Lower lobe of right lung (tissue), 2 donors: Measurements from ENCODE around the gene DPP6. TPM values are rescaled to one million over a fixed set of nuclear protein-coding genes. Genes with fewer than 3 reads are reported as not detected.

ENCODE experiments used
- ATAC-seq, 2 donors: fragments of 200-7000 bp; cut with Tn5 transposase; one replicate each; pipeline ENCODE4 v1.9.1; 2020 to 2022; ENCODE audit warnings: mild to moderate bottlenecking in 2 of 2, moderate library complexity in 2 of 2
- DNase-seq: peaks from one replicate; pipeline ENCODE4 v3.0.0-alpha.2; 2020
- H3K27ac ChIP-seq: fragments of 200-600 bp; one replicate; pipeline ENCODE4 v1.8.0; 2022
- H3K27me3 ChIP-seq: fragments of 200-600 bp; one replicate; pipeline ENCODE4 v1.8.0; 2022; ENCODE audit warnings: low read depth
- H3K36me3 ChIP-seq: fragments of 200-600 bp; one replicate; pipeline ENCODE4 v1.8.0; 2022; ENCODE audit warnings: mild to moderate bottlenecking
- H3K4me1 ChIP-seq: fragments of 200-600 bp; one replicate; pipeline ENCODE4 v1.8.0; 2022
- H3K4me3 ChIP-seq: fragments of 200-600 bp; one replicate; pipeline ENCODE4 v1.8.0; 2022; ENCODE audit warnings: mild to moderate bottlenecking
- H3K9me3 ChIP-seq: fragments of 200-600 bp; one replicate; pipeline ENCODE4 v1.8.0; 2022
- CTCF ChIP-seq: fragments of 200-600 bp; IDR thresholded peaks from one replicate; pipeline ENCODE4 v1.8.0; 2022; ENCODE audit warnings: antibody characterized with exemption, mild to moderate bottlenecking
- intact Hi-C: fragments of 100-400 bp; cut with DNase I; formaldehyde crosslinking; loops from one replicate; pipeline ENCODE4 v1.11.0; 2022
- total RNA-seq: library from RNA; stranded (reverse); fragmentation: NEBNext Ultra II Directional; extraction: Animal tissue kit (Norgen Biotek cat#: 25700); gene quantifications from one replicate; pipeline ENCODE4 v1.2.1, GENCODE V29; 2021
- donor health status: DM: no; HTN: yes; CAD: no; lungs with severe emphysema.

DPP6 gene
- total RNA-seq, 1 donor from 2014 or later: 0.71 TPM

GRCh38 chr7:154584352-154585252 is 532.4 kb downstream of the DPP6 start:
- no peak overlapping the region for H3K27ac ChIP-seq
- intact Hi-C loops: no loop called here
- no peaks in the 10 kb centered on the region for H3K4me1 ChIP-seq
- ATAC-seq: peak; percentile 33 to 37
- no peak for DNase-seq
- H3K27me3 ChIP-seq: no peaks in the 10 kb centered on the region
- H3K9me3 ChIP-seq: no peaks in the 10 kb centered on the region
- TF ChIP-seq CTCF: peak; percentile 45
- H3K36me3 ChIP-seq: no peaks in the 10 kb centered on the region
- no peak overlapping the region for H3K4me3 ChIP-seq

- intact Hi-C loops: no loop called here
- no peaks in the 10 kb centered on the region for H3K27me3 ChIP-seq
- H3K36me3 ChIP-seq: no peaks in the 10 kb centered on the region
- no peak overlapping the region for H3K27ac ChIP-seq
- H3K4me1 ChIP-seq: no peaks in the 10 kb centered on the region
- DNase-seq: no peak
- no peak overlapping the region for H3K4me3 ChIP-seq
- no peak for ATAC-seq
- H3K9me3 ChIP-seq: no peaks in the 10 kb centered on the region
- no peak for TF ChIP-seq CTCF
These were observed 535.6 kb downstream of the DPP6 start for GRCh38 chr7:154587792-154588191.

GRCh38 chr7:154591544-154591943 is 539.3 kb downstream of the DPP6 start:
- ATAC-seq (peak in 1 of 2 donors; percentile 48), DNase-seq (no peak)
- Histone ChIP-seq H3K36me3 (no peaks in the 10 kb centered on the region), H3K4me1 (no peaks in the 10 kb centered on the region), H3K4me3 (no peak overlapping the region), H3K27me3 (no peaks in the 10 kb centered on the region), H3K9me3 (no peaks in the 10 kb centered on the region), H3K27ac (no peak overlapping the region)
- no peak for TF ChIP-seq CTCF
- intact Hi-C loops: no loop called here

GRCh38 chr7:154592388-154592787 is 540.2 kb downstream of the DPP6 start:
- Histone ChIP-seq H3K27ac (no peak overlapping the region), H3K27me3 (no peaks in the 10 kb centered on the region), H3K4me3 (no peak overlapping the region), H3K36me3 (no peaks in the 10 kb centered on the region), H3K4me1 (no peaks in the 10 kb centered on the region), H3K9me3 (no peaks in the 10 kb centered on the region)
- intact Hi-C loops: no loop called here
- ATAC-seq (peak in 1 of 2 donors; percentile 12), DNase-seq (no peak)
- no peak for TF ChIP-seq CTCF

- no peak for TF ChIP-seq CTCF
- ATAC-seq: no peak
- no peak for DNase-seq
- Histone ChIP-seq H3K27me3 (no peaks in the 10 kb centered on the region), H3K27ac (no peak overlapping the region), H3K36me3 (no peaks in the 10 kb centered on the region), H3K4me3 (no peak overlapping the region), H3K9me3 (no peaks in the 10 kb centered on the region), H3K4me1 (no peaks in the 10 kb centered on the region)
- intact Hi-C loops: no loop called here
These were observed 546.2 kb downstream of the DPP6 start for GRCh38 chr7:154598396-154598795.
